NCI-H1930 (cell line): ENCODE data around the gene SMC4.

Experiments
- DNase-seq, 2 experiments: peaks; one replicate each; lab custom pipeline; 2025; lab: John Stamatoyannopoulos, UW

SMC4 gene

DNA sequence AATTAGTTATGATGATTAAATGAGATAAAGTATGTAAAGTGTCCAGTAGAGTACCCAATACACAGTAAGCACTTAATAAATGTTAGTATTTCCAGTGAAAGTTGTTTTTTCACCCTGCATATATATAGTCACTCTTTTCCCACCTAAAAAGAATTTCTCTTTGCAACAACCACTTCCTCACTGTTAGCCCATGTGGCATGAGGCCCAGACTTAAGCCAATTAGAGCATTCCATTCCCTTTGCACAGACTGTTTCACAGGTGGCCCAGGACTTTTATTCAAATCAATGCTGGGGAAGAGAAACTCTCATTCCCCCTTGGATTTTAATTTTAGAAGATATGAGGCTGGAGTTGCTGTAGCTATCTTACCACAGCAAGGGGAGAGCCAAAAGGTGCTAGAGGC is 4.2 kb upstream of the SMC4 start:
- DNase-seq, result no peak

DNA sequence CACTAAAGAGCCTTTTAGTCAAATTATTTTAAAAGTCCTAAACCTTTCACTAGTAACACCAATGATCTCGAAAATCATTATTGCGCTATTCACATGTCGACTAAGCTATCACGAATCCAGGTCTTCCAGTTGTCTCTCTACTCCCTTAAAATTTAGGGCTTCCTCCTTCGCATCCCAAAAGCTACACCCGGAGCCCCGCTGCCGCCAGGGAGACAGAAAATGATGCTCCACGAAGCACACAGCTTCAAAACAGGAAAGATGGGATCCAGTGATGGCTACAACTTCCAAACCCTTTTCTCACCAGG is 678 bp upstream of the SMC4 start:
- DNase-seq, result no peak

GRCh38 chr3:160400030-160400701 is 716 bp downstream of the SMC4 start:
- no peak for DNase-seq

GRCh38 chr3:160400702-160401150 is 1.3 kb downstream of the SMC4 start:
- no peak for DNase-seq

DNA sequence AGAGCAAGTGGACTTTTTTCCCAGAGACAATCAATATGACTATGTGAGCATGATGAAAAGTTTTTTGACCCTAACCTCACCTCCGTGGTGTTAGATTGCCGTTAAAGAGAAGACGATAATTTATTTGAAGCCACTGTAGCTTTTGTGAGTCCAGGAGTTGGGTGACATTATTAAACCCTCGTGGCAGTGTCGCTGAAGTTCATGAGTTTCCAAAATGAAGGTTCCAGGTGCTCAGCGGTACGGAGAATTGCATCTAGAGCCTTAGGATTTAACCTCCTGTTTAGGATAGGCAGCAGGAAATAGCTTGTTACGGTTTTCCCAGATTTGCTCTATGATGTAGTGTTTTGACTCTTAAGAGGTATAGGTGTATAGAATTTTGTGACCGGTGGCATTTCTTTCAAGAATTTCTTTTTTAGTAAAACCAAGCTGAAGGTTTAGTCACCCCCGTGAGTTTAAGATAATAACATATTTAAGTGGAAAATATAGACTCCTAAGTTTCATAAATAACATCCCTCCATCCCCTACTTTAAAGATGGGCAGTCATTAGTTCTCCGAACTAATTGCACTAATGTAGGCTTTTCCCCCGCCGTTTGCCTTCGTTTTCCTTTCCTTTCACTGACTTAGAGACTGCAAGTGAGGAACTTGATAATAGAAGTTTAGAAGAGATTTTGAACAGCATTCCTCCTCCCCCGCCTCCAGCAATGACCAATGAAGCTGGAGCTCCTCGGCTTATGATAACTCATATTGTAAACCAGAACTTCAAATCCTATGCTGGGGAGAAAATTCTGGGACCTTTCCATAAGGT is 2.0 kb downstream of the SMC4 start:
- peak in 1 of 2 experiments; percentile 7 for DNase-seq

DNA sequence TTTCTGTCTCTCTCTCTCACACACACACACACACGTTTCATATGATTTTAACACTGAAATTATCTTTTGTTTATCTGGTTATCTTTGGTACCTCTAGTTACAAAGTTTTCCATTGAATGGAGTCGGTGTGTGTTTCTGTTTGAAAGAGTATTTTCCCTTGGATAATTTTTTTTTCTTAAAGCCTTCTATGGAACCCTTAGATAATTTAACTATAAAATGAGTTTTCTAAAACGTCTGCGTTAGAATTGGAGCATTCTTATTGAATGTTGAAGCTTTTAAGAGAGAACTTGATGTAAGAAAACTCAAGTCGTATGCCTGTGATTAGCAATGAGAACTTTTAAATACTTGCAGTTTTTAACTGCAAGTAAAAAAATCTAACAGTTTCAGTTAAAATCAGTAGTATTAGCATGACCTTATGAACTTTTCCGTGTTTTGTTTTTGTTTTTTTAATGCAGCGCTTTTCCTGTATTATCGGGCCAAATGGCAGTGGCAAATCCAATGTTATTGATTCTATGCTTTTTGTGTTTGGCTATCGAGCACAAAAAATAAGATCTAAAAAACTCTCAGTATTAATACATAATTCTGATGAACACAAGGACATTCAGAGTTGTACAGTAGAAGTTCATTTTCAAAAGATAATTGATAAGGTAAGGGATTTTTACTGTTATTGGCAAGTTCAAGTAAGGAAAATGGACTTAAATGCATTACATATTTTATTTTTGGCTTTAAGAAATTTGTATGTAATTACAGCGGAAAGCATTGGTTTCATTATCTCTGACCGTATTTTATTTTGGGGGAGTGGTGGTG is 3.0 kb downstream of the SMC4 start:
- DNase-seq, result no peak

DNA sequence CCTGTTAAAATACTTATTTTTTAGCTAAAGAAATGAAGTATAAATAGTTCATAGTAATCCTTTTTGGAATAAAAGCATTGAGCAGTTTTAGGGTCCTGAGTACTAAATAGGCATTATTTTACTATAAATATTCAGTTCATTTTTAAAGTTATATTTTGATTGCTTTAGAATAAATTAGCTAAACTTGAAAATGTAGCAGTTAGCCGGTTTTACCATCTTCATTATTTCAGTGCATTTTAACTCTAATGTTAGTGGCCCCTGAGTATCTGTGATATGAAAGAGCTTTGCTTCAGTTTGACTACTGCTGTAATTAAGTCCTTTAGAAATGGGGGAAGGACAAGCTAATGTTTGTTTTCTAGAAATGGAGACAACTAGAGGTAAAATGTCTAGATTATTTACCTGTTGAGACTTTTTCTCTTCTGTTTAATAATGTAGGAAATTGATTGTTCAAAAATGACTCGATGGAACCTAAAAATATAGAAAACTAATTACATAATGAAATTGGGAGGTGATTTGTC is 3.6 kb downstream of the SMC4 start:
- DNase-seq, result no peak

DNA sequence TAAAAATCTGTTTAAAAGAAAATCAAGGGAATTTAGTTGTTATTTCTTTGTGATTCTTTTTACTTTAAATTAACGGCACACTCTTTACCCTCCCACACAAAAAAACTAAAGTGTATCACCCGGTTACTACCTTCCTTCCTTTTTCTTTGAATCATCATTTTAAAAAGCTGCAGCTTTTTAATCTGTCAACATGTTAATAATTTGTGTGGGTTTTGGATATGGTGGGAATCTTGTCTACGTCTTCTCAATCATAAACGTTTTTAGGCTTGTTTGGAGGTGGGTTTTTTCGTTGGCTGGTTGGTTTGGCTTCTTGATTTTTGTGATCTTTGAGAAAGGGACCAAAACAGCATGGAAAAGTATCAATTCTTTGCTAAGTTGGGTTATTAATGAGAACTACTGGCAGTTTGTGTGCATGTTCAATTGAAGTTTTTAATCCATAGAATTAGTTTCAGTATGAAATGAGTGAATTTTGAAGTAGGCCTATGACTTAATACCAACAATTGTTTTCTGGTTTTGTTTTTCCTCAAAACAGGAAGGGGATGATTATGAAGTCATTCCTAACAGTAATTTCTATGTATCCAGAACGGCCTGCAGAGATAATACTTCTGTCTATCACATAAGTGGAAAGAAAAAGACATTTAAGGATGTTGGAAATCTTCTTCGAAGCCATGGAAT is 4.5 kb downstream of the SMC4 start:
- DNase-seq, result no peak

- no peak for DNase-seq
These were observed 10.6 kb downstream of the SMC4 start for GRCh38 chr3:160409812-160410610.

GRCh38 chr3:160412477-160412876 is 13.0 kb downstream of the SMC4 start:
- no peak for DNase-seq

DNA sequence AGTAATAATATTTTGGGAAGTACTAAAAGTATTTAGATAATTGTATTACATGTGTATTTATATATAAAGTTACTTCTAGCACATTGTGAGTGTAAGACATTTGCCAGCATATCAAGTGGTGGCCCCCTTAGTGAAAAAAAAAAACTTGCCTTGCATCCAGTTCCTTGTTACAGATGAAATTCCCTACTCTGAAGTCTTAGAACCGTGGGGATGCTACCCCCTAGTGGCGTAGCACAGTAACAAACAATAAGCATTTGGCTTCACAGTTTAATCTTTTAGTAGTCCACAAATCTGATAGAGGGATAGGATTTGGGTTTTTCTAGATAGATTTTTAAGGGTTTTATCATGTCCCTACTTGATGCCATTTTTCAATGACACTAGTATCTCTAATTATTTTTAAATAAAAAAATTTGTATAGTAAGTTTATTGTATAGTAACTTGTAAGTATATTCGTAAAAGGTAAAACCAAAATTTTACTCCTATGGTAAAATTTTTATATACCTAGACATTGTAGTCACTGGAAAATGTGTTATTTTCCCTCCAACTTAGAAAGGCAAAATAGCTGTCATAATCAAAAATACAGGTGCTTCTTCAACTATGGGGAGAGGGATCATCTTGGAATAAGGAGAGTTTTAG is 14.3 kb downstream of the SMC4 start:
- DNase-seq, result peak; percentile 36 to 45

DNA sequence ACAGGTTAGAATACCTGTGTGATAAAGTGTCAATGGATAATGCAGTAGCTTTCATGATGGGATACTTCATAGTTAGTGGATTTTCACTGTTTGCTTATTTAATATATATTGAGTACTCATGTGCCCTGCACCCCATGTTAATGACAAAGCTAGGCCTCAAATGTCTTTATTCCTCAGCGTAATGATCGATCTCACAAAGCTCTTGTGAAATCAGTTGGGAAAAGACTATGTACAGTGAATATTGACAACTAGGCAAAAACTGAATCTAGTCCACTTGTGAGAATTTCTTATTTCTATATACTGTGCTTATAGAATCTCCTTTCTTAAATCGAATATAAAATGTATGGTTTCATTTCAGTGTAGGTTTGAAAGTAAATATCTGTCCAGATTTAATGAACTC is 17.9 kb downstream of the SMC4 start:
- no peak for DNase-seq

DNA sequence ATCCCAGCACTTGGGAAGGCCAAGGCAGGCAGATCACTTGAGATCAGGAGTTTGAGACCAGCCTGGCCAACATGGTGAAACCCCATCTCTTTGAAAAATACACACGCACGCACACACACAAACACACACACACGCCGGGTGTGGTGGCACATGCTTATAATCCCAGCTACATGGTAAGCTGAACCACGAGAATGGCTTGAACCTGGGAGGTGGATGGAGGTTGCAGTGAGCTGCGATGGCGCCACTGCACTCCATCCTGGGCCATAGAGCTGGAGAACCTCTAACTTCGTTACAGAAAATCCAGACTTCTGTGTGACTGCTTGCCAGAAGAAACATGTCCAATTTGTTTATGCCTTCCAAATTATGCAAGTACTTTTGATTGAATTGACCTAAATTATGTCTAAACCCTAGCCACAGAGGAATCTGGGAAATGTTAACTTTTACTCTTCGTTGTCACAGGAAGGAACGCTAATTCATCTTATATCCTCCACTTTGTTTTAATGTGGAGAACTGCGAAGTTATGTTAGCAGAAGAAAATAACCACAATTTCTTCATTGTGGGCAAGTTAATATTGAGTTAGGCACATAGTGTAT is 28.5 kb downstream of the SMC4 start:
- DNase-seq, result no peak

DNA sequence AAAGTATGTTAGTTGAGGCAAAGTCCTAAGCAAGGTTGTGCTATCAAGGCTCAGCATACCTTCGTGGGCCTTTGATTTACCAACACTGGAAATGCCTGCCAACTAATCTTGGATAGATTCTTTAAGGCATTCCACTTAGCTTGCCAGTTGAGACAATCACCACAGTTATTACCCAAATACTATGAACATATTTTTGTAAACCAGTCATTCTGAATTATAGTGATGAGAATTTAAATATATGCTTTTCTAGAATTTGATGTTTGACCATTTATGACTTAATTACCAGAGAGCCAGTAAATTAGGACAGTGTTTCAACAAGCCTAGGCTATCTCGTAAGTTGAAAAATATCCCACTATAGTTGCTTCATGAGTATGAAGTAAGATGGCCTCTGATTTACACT is 34.6 kb downstream of the SMC4 start:
- DNase-seq, result no peak

DNA sequence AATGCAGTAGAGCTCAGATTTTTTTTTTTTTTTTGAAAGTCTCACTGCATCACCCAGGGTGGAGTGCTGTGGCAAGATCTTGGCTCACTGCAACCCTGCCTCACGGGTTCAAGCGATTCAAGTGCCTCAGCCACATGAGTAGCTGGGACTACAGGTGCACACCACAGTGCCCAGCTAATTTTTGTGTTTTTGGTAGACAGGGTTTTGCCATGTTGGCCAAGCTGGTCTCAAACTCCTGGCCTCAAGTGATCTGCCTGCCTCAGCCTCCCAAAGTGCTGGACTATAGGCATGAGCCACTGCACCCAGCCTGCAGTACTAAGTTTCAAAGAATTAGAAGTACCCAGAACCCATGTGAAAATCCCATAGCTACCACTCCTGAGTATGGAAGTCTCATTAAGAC is 35.6 kb downstream of the SMC4 start:
- DNase-seq, result no peak

GRCh38 chr3:160435747-160436146 is 36.3 kb downstream of the SMC4 start:
- DNase-seq, result no peak

DNA sequence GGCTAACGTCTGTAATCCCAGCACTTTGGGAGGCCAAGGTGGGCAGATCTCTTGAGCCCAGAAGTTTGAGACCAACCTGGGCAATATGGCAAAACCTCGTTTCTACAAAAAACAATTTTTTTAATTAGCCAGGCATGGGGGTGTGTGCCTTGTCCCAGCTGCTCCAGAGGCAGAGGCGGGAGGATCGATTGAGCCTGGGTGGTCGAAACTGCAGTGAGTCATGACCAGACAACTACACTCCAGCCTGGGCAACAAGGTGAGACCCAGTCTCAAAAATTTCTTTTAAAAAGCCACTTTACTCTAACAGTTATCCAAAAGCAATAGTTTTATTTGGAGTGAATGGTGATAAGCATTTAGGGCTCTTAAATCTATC is 37.6 kb downstream of the SMC4 start:
- DNase-seq, result no peak

- DNase-seq, result no peak
These were observed 41.2 kb downstream of the SMC4 start for GRCh38 chr3:160440687-160441086.

DNA sequence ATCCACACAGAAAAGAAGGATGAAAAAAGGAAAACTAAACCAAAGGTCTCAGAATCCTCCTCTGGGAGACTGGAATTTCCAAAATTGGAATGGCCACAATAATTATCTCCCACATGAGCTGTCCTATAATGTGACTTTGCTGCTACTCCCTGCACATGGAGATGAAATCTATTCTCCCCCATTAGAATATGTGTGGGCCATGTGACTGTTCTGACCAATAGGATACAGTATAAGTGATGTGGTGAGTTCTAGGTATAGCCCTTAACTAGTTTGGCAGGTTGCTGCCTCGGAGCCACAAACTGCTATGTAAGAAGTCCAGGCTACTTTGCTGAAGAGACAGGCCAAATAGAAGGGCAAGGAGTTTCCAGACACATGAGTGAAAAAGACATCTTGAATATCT is 45.0 kb downstream of the SMC4 start:
- no peak for DNase-seq

- no peak for DNase-seq
These were observed 46.4 kb downstream of the SMC4 start for GRCh38 chr3:160445854-160446253.
